Measurements from ENCODE around the gene PRDM16.

PRDM16 gene

GRCh38 chr1:3197781-3198316 lies 128.8 kb downstream of the PRDM16 start:
- no peaks in the 10 kb centered on the region for H3K36me3 Mint-ChIP-seq (ENCODE audit: low read depth)
- no peaks in the 10 kb centered on the region for H3K27me3 Mint-ChIP-seq (ENCODE audit: low read depth)
- no peaks in the 10 kb centered on the region for H3K4me1 Mint-ChIP-seq (ENCODE audit: low read depth)
- H3K4me3 Mint-ChIP-seq, result no peak overlapping the region
- no peaks in the 10 kb centered on the region for H3K9me3 Mint-ChIP-seq
- H3K27ac Mint-ChIP-seq, result no peak overlapping the region

- Mint-ChIP-seq H3K36me3 (ENCODE audit: low read depth) (no peaks in the 10 kb centered on the region), H3K27me3 (ENCODE audit: low read depth) (no peaks in the 10 kb centered on the region), H3K4me3 (no peak overlapping the region), H3K4me1 (ENCODE audit: low read depth) (no peaks in the 10 kb centered on the region), H3K9me3 (no peaks in the 10 kb centered on the region), H3K27ac (no peak overlapping the region)
Measured at GRCh38 chr1:3198371-3199271, 129.6 kb downstream of the PRDM16 start.

GRCh38 chr1:3204725-3205124 lies 135.7 kb downstream of the PRDM16 start:
- Mint-ChIP-seq H3K9me3 (no peaks in the 10 kb centered on the region), H3K4me3 (no peak overlapping the region), H3K36me3 (ENCODE audit: low read depth) (no peaks in the 10 kb centered on the region), H3K27ac (no peak overlapping the region), H3K27me3 (ENCODE audit: low read depth) (no peaks in the 10 kb centered on the region), H3K4me1 (ENCODE audit: low read depth) (no peaks in the 10 kb centered on the region)

GRCh38 chr1:3205815-3206214 lies 136.8 kb downstream of the PRDM16 start:
- no peaks in the 10 kb centered on the region for H3K4me1 Mint-ChIP-seq (ENCODE audit: low read depth)
- no peaks in the 10 kb centered on the region for H3K27me3 Mint-ChIP-seq (ENCODE audit: low read depth)
- no peaks in the 10 kb centered on the region for H3K9me3 Mint-ChIP-seq
- H3K36me3 Mint-ChIP-seq (ENCODE audit: low read depth), result no peaks in the 10 kb centered on the region
- no peak overlapping the region for H3K27ac Mint-ChIP-seq
- H3K4me3 Mint-ChIP-seq, result no peak overlapping the region

GRCh38 chr1:3206696-3207095 lies 137.7 kb downstream of the PRDM16 start:
- H3K27ac Mint-ChIP-seq, result no peak overlapping the region
- no peak overlapping the region for H3K4me3 Mint-ChIP-seq
- H3K36me3 Mint-ChIP-seq (ENCODE audit: low read depth), result no peaks in the 10 kb centered on the region
- H3K4me1 Mint-ChIP-seq (ENCODE audit: low read depth), result no peaks in the 10 kb centered on the region
- H3K9me3 Mint-ChIP-seq, result no peaks in the 10 kb centered on the region
- H3K27me3 Mint-ChIP-seq (ENCODE audit: low read depth), result no peaks in the 10 kb centered on the region

GRCh38 chr1:3207217-3207848 lies 138.3 kb downstream of the PRDM16 start:
- no peaks in the 10 kb centered on the region for H3K4me1 Mint-ChIP-seq (ENCODE audit: low read depth)
- H3K4me3 Mint-ChIP-seq, result no peak overlapping the region
- H3K27ac Mint-ChIP-seq, result no peak overlapping the region
- no peaks in the 10 kb centered on the region for H3K27me3 Mint-ChIP-seq (ENCODE audit: low read depth)
- H3K9me3 Mint-ChIP-seq, result no peaks in the 10 kb centered on the region
- no peaks in the 10 kb centered on the region for H3K36me3 Mint-ChIP-seq (ENCODE audit: low read depth)

GRCh38 chr1:3208819-3209200 lies 139.8 kb downstream of the PRDM16 start:
- no peaks in the 10 kb centered on the region for H3K27me3 Mint-ChIP-seq (ENCODE audit: low read depth)
- H3K4me1 Mint-ChIP-seq (ENCODE audit: low read depth), result no peaks in the 10 kb centered on the region
- no peaks in the 10 kb centered on the region for H3K36me3 Mint-ChIP-seq (ENCODE audit: low read depth)
- no peak overlapping the region for H3K4me3 Mint-ChIP-seq
- no peaks in the 10 kb centered on the region for H3K9me3 Mint-ChIP-seq
- H3K27ac Mint-ChIP-seq, result no peak overlapping the region

GRCh38 chr1:3209201-3209600 lies 140.2 kb downstream of the PRDM16 start:
- Mint-ChIP-seq H3K27me3 (ENCODE audit: low read depth) (no peaks in the 10 kb centered on the region), H3K4me1 (ENCODE audit: low read depth) (no peaks in the 10 kb centered on the region), H3K4me3 (no peak overlapping the region)

GRCh38 chr1:3211582-3212375 lies 142.8 kb downstream of the PRDM16 start:
- no peaks in the 10 kb centered on the region for H3K36me3 Mint-ChIP-seq (ENCODE audit: low read depth)
- H3K4me3 Mint-ChIP-seq, result no peak overlapping the region
- no peak overlapping the region for H3K27ac Mint-ChIP-seq
- H3K4me1 Mint-ChIP-seq (ENCODE audit: low read depth), result no peaks in the 10 kb centered on the region
- H3K27me3 Mint-ChIP-seq (ENCODE audit: low read depth), result no peaks in the 10 kb centered on the region
- H3K9me3 Mint-ChIP-seq, result no peaks in the 10 kb centered on the region

More at GRCh38 chr1:3209201-3209600, 140.2 kb downstream of the PRDM16 start:
- Mint-ChIP-seq H3K27ac (no peak overlapping the region), H3K36me3 (ENCODE audit: low read depth) (no peaks in the 10 kb centered on the region), H3K9me3 (no peaks in the 10 kb centered on the region)

GRCh38 chr1:3212453-3213355 lies 143.7 kb downstream of the PRDM16 start:
- Mint-ChIP-seq H3K27me3 (ENCODE audit: low read depth) (no peaks in the 10 kb centered on the region), H3K4me3 (no peak overlapping the region), H3K9me3 (no peaks in the 10 kb centered on the region), H3K4me1 (ENCODE audit: low read depth) (no peaks in the 10 kb centered on the region), H3K27ac (no peak overlapping the region), H3K36me3 (ENCODE audit: low read depth) (no peaks in the 10 kb centered on the region)

- Mint-ChIP-seq H3K9me3 (no peaks in the 10 kb centered on the region), H3K27ac (no peak overlapping the region), H3K27me3 (ENCODE audit: low read depth) (no peaks in the 10 kb centered on the region), H3K4me3 (no peak overlapping the region), H3K4me1 (ENCODE audit: low read depth) (no peaks in the 10 kb centered on the region), H3K36me3 (ENCODE audit: low read depth) (no peaks in the 10 kb centered on the region)
Measured at GRCh38 chr1:3213730-3214129, 144.7 kb downstream of the PRDM16 start.

- H3K27me3 Mint-ChIP-seq (ENCODE audit: low read depth), result no peaks in the 10 kb centered on the region
- H3K36me3 Mint-ChIP-seq (ENCODE audit: low read depth), result no peaks in the 10 kb centered on the region
- H3K9me3 Mint-ChIP-seq, result no peaks in the 10 kb centered on the region
- H3K4me1 Mint-ChIP-seq (ENCODE audit: low read depth), result no peaks in the 10 kb centered on the region
- H3K4me3 Mint-ChIP-seq, result no peak overlapping the region
- no peak overlapping the region for H3K27ac Mint-ChIP-seq
Measured at GRCh38 chr1:3215198-3216014, 146.4 kb downstream of the PRDM16 start.

- Mint-ChIP-seq H3K27ac (no peak overlapping the region), H3K4me1 (ENCODE audit: low read depth) (no peaks in the 10 kb centered on the region), H3K36me3 (ENCODE audit: low read depth) (no peaks in the 10 kb centered on the region), H3K27me3 (ENCODE audit: low read depth) (no peaks in the 10 kb centered on the region), H3K9me3 (no peaks in the 10 kb centered on the region), H3K4me3 (no peak overlapping the region)
Measured at GRCh38 chr1:3216015-3216391, 147.0 kb downstream of the PRDM16 start.
